Caco-2 (cell line): Measurements from ENCODE around the gene ATP7B. TPM values are rescaled to one million over a fixed set of nuclear protein-coding genes. Genes with fewer than 3 reads are reported as not detected.

Experiments
- BruUV-seq: library from RNA; stranded (reverse); fragments of 400-500 nt; replicated peaks from 2 replicates; lab custom pipeline; 2021; lab: Mats Ljungman, UMichigan
- CTCF ChIA-PET: fragments of 300-600 bp; sonication (Branson Sonifier 250); formaldehyde crosslinking; loops from one replicate; lab custom pipeline; 2022; ENCODE audit warnings: antibody characterized with exemption; lab: Charles Lee
- POLR2A ChIA-PET: fragments of 300-600 bp; sonication (Branson Sonifier 250); formaldehyde crosslinking; loops from one replicate; lab custom pipeline; 2022; ENCODE audit warnings: antibody characterized with exemption; lab: Charles Lee
- DNase-seq, 2 experiments: peaks; one replicate each; pipeline versions ENCODE4 v3.0.0 to v3.0.0-alpha.2; 2020 to 2022
- H3K27me3 ChIP-seq: replicated peaks from 2 replicates; pipeline ENCODE4 v1.6.0; 2011; ENCODE audit warnings: low read length; ENCODE audit not compliant: control insufficient read depth, insufficient read depth
- H3K36me3 ChIP-seq: 2 replicates; pipeline ENCODE4 v1.5.1; 2011; ENCODE audit warnings: low read length; ENCODE audit not compliant: control insufficient read depth, insufficient read depth
- H3K4me1 ChIP-seq: fragments of 250-450 bp; sonication (Bioruptor Pico); 2 replicates; pipeline ENCODE4 v1.5.1; 2020; ENCODE audit warnings: mild to moderate bottlenecking
- H3K4me3 ChIP-seq: 2 replicates; pipeline ENCODE4 v1.5.1; 2011; ENCODE audit warnings: low read depth, mild to moderate bottlenecking, control low read depth, low read length
- H3K9me3 ChIP-seq: fragments of 250-450 bp; sonication (Bioruptor Pico); 2 replicates; pipeline ENCODE4 v1.5.1; 2020; ENCODE audit warnings: mild to moderate bottlenecking, moderate library complexity
- H3K27ac Mint-ChIP-seq: one replicate; pipeline ENCODE4 v1.8.0; 2022; ENCODE audit warnings: mixed read lengths; ENCODE audit not compliant: unreplicated experiment
- H3K27me3 Mint-ChIP-seq: one replicate; pipeline ENCODE4 v1.8.0; 2022; ENCODE audit warnings: mixed read lengths; ENCODE audit not compliant: insufficient read depth, unreplicated experiment
- H3K36me3 Mint-ChIP-seq: one replicate; pipeline ENCODE4 v1.8.0; 2022; ENCODE audit warnings: mild to moderate bottlenecking, mixed read lengths; ENCODE audit not compliant: insufficient read depth, unreplicated experiment
- H3K4me1 Mint-ChIP-seq: one replicate; pipeline ENCODE4 v1.8.0; 2022; ENCODE audit warnings: low read depth, mixed read lengths; ENCODE audit not compliant: unreplicated experiment
- H3K4me3 Mint-ChIP-seq: one replicate; pipeline ENCODE4 v1.8.0; 2022; ENCODE audit warnings: mild to moderate bottlenecking, moderate library complexity, mixed read lengths; ENCODE audit not compliant: unreplicated experiment
- H3K9me3 Mint-ChIP-seq: one replicate; pipeline ENCODE4 v1.8.0; 2022; ENCODE audit warnings: mixed read lengths; ENCODE audit not compliant: unreplicated experiment
- intact Hi-C: fragments of 100-400 bp; cut with micrococcal nuclease; formaldehyde crosslinking; loops from one replicate; pipeline ENCODE4 v1.10.0; 2022; ENCODE audit not compliant: unreplicated experiment
- total RNA-seq: library from RNA; stranded (reverse); gene quantifications from 2 replicates; pipeline ENCODE4 v1.2.3, GENCODE V29; 2022
- TF ChIP-seq, protein P1 (sequence below), 2 experiments: fragments of 200-600 bp in 1 of 2; IDR thresholded peaks; 1 replicate in 1 of 2; 2 replicates in 1 of 2; pipeline versions ENCODE4 v1.5.1 to v1.8.0; 2011 to 2022; ENCODE audit warnings: antibody characterized with exemption in 1 of 2, control low read depth in 1 of 2, inconsistent platforms in 1 of 2, low read depth in 1 of 2, low read length in 1 of 2, mild to moderate bottlenecking in 1 of 2, moderate library complexity in 1 of 2; ENCODE audit not compliant: insufficient read depth in 1 of 2, severe bottlenecking in 1 of 2, unreplicated experiment in 1 of 2

The ATP7B gene
- total RNA-seq, 1 experiment from 2014 or later = 50.7 TPM

DNA sequence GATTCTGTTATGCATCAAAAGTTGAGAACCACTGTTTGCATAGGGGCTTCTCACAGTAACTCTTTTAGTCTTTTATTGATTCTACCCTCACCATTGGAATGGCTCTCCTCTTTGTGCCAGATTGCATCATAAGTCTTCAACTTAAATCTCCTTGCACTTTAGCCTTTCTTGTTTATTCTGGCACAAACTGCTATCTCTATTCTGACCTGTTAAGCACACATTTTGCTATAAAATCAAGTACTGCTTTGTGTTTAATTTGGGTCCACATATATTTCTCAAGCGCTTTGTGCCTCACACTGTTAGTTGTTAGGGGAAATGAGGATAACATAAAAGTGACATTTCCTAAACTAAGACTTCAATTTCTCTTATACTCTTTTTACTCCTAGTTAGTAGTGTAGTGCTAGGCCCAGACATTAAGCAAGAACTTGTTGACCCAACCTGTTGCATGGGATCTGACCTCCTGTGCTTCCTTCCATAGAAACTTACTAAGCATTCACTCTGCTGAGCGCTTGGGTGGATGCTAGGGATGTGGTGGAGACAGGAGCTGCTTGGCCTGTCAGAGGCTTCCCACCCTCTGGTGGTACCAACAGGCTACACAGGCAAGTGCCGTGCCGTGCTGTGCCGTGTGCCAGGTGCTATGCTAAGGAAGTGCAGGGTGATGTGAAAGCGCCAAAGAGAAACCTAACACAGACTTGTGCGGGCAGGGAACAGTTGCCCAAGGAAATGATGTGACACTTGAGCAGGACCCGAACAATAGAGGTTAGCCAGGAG lies 14.4 kb upstream of the ATP7B start:
- BruUV-seq = no TSS peak
- Mint-ChIP-seq H3K4me1 (peaks cover 15% of the 10 kb centered on the region), H3K36me3 (peaks cover 78% of the 10 kb centered on the region), H3K27ac (peak overlapping the region; percentile 35), H3K4me3 (peak overlapping the region; percentile 6), H3K9me3 (peaks cover 50% of the 10 kb centered on the region), H3K27me3 (no peaks in the 10 kb centered on the region)
- H3K9me3 ChIP-seq = no peaks in the 10 kb centered on the region
- intact Hi-C loops = loop anchor here (1.0 kb wide), 2 partner anchors 11 to 13 kb away; partner anchors contain the start of gene ALG11
- no peak overlapping the region for H3K4me3 ChIP-seq
- DNase-seq = peak in 1 of 2 experiments; percentile 38
- ChIA-PET POLR2A (no interaction called here), CTCF (no interaction called here)
- TF ChIP-seq, protein P1, sequence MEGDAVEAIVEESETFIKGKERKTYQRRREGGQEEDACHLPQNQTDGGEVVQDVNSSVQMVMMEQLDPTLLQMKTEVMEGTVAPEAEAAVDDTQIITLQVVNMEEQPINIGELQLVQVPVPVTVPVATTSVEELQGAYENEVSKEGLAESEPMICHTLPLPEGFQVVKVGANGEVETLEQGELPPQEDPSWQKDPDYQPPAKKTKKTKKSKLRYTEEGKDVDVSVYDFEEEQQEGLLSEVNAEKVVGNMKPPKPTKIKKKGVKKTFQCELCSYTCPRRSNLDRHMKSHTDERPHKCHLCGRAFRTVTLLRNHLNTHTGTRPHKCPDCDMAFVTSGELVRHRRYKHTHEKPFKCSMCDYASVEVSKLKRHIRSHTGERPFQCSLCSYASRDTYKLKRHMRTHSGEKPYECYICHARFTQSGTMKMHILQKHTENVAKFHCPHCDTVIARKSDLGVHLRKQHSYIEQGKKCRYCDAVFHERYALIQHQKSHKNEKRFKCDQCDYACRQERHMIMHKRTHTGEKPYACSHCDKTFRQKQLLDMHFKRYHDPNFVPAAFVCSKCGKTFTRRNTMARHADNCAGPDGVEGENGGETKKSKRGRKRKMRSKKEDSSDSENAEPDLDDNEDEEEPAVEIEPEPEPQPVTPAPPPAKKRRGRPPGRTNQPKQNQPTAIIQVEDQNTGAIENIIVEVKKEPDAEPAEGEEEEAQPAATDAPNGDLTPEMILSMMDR (IDR thresholded peaks at IDR 0.05; ENCODE audit: insufficient read depth in 1 of 2, low read depth in 1 of 2, low read length in 1 of 2, severe bottlenecking in 1 of 2, unreplicated experiment in 1 of 2) = no peak
- H3K36me3 ChIP-seq = peaks cover 10% of the 10 kb centered on the region
- H3K27me3 ChIP-seq = no peaks in the 10 kb centered on the region
- H3K4me1 ChIP-seq = peaks cover 17% of the 10 kb centered on the region

DNA sequence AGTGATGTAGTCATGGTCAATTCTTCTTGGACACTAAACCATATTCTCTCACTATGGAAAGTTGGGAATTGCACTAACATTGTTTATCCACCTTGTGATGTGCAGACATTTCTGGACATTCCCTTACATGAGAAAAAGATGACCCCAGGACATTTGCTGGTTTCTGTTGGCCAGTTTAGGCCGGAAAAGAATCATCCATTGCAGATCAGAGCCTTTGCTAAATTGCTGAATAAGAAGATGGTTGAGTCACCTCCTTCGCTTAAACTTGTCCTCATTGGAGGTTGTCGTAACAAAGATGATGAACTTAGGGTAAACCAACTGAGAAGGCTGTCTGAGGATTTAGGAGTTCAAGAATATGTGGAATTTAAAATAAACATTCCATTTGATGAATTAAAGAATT lies 13.2 kb upstream of the ATP7B start, which contains the start of gene UTP14C:
UTP14C (plus strand) TSS at position 211 of the 400 bp plus-strand sequence. CDS start 4,114 bp downstream, outside the sequence.
- peaks cover 17% of the 10 kb centered on the region for H3K4me1 ChIP-seq
- DNase-seq = no peak
- Mint-ChIP-seq H3K27me3 (no peaks in the 10 kb centered on the region), H3K9me3 (peaks cover 39% of the 10 kb centered on the region), H3K27ac (peak within 1 kb of the TSS; percentile 35), H3K4me3 (peak within 1 kb of the TSS; percentile 6), H3K4me1 (peaks cover 15% of the 10 kb centered on the region), H3K36me3 (peaks cover 76% of the 10 kb centered on the region)
- no peak within 1 kb of the TSS for H3K4me3 ChIP-seq
- no peaks in the 10 kb centered on the region for H3K27me3 ChIP-seq
- intact Hi-C loops = no loop called here
- no TSS peak for BruUV-seq
- CTCF ChIA-PET = no interaction called here
- no peaks in the 10 kb centered on the region for H3K9me3 ChIP-seq
- TF ChIP-seq, protein P1 (IDR thresholded peaks at IDR 0.05; ENCODE audit: insufficient read depth in 1 of 2, low read depth in 1 of 2, low read length in 1 of 2, severe bottlenecking in 1 of 2, unreplicated experiment in 1 of 2) = no peak
- peaks cover 10% of the 10 kb centered on the region for H3K36me3 ChIP-seq
- POLR2A ChIA-PET = no interaction called here

DNA sequence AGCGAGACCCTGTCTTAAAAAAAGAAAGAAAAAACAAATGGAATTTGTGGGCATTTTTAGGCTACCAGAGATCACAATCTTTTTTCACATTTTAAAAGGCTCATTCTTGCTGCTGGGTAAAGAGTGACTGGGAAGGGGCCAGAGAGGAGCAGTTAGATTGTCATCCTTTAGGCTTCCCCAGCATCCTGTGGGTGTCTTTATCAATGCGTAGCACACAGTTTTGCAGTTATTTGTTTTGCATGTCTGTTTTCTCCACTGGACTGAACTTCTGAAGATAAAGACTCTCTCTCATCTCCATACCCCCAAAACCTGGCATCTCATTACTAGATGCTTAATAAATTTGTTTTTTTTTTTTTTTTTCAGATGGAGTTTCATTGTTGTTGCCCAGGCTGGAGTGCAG lies 11.1 kb upstream of the ATP7B start:
- TF ChIP-seq, protein P1 (IDR thresholded peaks at IDR 0.05; ENCODE audit: insufficient read depth in 1 of 2, low read depth in 1 of 2, low read length in 1 of 2, severe bottlenecking in 1 of 2, unreplicated experiment in 1 of 2) = no peak
- H3K27me3 Mint-ChIP-seq = no peaks in the 10 kb centered on the region
- ChIA-PET POLR2A (no interaction called here), CTCF (no interaction called here)
- no peaks in the 10 kb centered on the region for H3K9me3 ChIP-seq
- peaks cover 24% of the 10 kb centered on the region for H3K9me3 Mint-ChIP-seq
- peaks cover 17% of the 10 kb centered on the region for H3K4me1 ChIP-seq
- intact Hi-C loops = no loop called here
- no peak for DNase-seq
- no TSS peak for BruUV-seq
- peaks cover 10% of the 10 kb centered on the region for H3K36me3 ChIP-seq
- peaks cover 15% of the 10 kb centered on the region for H3K4me1 Mint-ChIP-seq
- H3K36me3 Mint-ChIP-seq = peaks cover 82% of the 10 kb centered on the region
- no peak overlapping the region for H3K4me3 Mint-ChIP-seq
- no peak overlapping the region for H3K4me3 ChIP-seq
- no peak overlapping the region for H3K27ac Mint-ChIP-seq
- H3K27me3 ChIP-seq = no peaks in the 10 kb centered on the region
